ENCODE data around the gene MRPL46. TPM values are rescaled to one million over a fixed set of nuclear protein-coding genes. Genes with fewer than 3 reads are reported as not detected.

The MRPL46 gene
- total RNA-seq, 1 donor from 2014 or later = 17.4 TPM

- intact Hi-C loops (cut with DNase I) = no loop called here
- H3K4me1 ChIP-seq = no peaks in the 10 kb centered on the region
- no peak overlapping the region for H3K27ac ChIP-seq
- no peaks in the 10 kb centered on the region for H3K36me3 ChIP-seq
- H3K27me3 ChIP-seq = no peaks in the 10 kb centered on the region
- TF ChIP-seq POLR2AphosphoS5 (IDR thresholded peaks at IDR 0.05; ENCODE audit: insufficient read depth in 1 of 2, low read depth in 1 of 2) = no peak
- TF ChIP-seq CTCF (IDR thresholded peaks at IDR 0.05) = no peak
- no peak for TF ChIP-seq POLR2A (IDR thresholded peaks at IDR 0.05)
- no peak overlapping the region for H3K4me3 ChIP-seq
- no peaks in the 10 kb centered on the region for H3K9me3 ChIP-seq
- DNase-seq (ENCODE audit: extremely low spot score in 2 of 2) = no peak
These were observed 31.8 kb upstream of the MRPL46 start for GRCh38 chr15:88498996-88499395.

- H3K4me1 ChIP-seq = no peaks in the 10 kb centered on the region
- no peaks in the 10 kb centered on the region for H3K9me3 ChIP-seq
- H3K36me3 ChIP-seq = no peaks in the 10 kb centered on the region
- no peaks in the 10 kb centered on the region for H3K27me3 ChIP-seq
- no peak for TF ChIP-seq CTCF (IDR thresholded peaks at IDR 0.05)
- no peak for TF ChIP-seq POLR2A (IDR thresholded peaks at IDR 0.05)
- no peak for TF ChIP-seq POLR2AphosphoS5 (IDR thresholded peaks at IDR 0.05; ENCODE audit: insufficient read depth in 1 of 2, low read depth in 1 of 2)
- intact Hi-C loops (cut with DNase I) = no loop called here
- no peak for DNase-seq (ENCODE audit: extremely low spot score in 2 of 2)
- H3K4me3 ChIP-seq = no peak overlapping the region
- H3K27ac ChIP-seq = no peak overlapping the region
These were observed 30.0 kb upstream of the MRPL46 start for GRCh38 chr15:88497109-88497765.

DNA sequence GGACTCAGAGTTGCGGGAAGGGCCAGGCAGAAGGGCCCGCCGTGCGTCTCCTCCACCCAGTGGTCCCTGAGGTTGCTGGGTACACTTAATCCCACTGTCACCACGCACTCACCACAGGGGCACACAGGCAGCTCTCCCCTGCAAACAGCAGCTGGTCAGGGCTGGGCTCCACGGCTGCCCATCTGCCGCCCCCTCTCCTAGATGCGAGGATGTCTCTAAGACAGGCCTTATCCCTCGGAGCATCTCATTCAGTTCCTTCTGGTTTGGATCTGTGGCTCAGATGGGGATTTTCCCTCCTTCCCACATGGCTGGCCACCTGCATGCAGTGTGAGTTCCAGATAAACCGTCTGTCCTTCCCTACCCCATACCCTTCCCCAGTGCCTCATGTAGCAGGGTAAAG is 26.7 kb upstream of the MRPL46 start:
- TF ChIP-seq POLR2A (IDR thresholded peaks at IDR 0.05) (no peak), CTCF (IDR thresholded peaks at IDR 0.05) (no peak), POLR2AphosphoS5 (IDR thresholded peaks at IDR 0.05; ENCODE audit: insufficient read depth in 1 of 2, low read depth in 1 of 2) (no peak)
- Histone ChIP-seq H3K27me3 (no peaks in the 10 kb centered on the region), H3K36me3 (no peaks in the 10 kb centered on the region), H3K4me1 (no peaks in the 10 kb centered on the region), H3K27ac (no peak overlapping the region), H3K4me3 (no peak overlapping the region), H3K9me3 (no peaks in the 10 kb centered on the region)
- intact Hi-C loops (cut with DNase I) = no loop called here
- no peak for DNase-seq (ENCODE audit: extremely low spot score in 2 of 2)

- no peaks in the 10 kb centered on the region for H3K36me3 ChIP-seq
- H3K27ac ChIP-seq = no peak overlapping the region
- DNase-seq (ENCODE audit: extremely low spot score in 2 of 2) = no peak
- no peaks in the 10 kb centered on the region for H3K27me3 ChIP-seq
- H3K4me3 ChIP-seq = no peak overlapping the region
- intact Hi-C loops (cut with DNase I) = no loop called here
- no peaks in the 10 kb centered on the region for H3K9me3 ChIP-seq
- no peaks in the 10 kb centered on the region for H3K4me1 ChIP-seq
- TF ChIP-seq POLR2AphosphoS5 (IDR thresholded peaks at IDR 0.05; ENCODE audit: insufficient read depth in 1 of 2, low read depth in 1 of 2) (no peak), POLR2A (IDR thresholded peaks at IDR 0.05) (no peak), CTCF (IDR thresholded peaks at IDR 0.05) (no peak)
These were observed 24.0 kb upstream of the MRPL46 start for GRCh38 chr15:88491158-88491557.

GRCh38 chr15:88490036-88490435 is 22.8 kb upstream of the MRPL46 start:
- TF ChIP-seq CTCF (IDR thresholded peaks at IDR 0.05) (no peak), POLR2A (IDR thresholded peaks at IDR 0.05) (no peak), POLR2AphosphoS5 (IDR thresholded peaks at IDR 0.05; ENCODE audit: insufficient read depth in 1 of 2, low read depth in 1 of 2) (no peak)
- no peak for DNase-seq (ENCODE audit: extremely low spot score in 2 of 2)
- intact Hi-C loops (cut with DNase I) = no loop called here
- Histone ChIP-seq H3K27ac (no peak overlapping the region), H3K4me3 (no peak overlapping the region), H3K36me3 (no peaks in the 10 kb centered on the region), H3K27me3 (no peaks in the 10 kb centered on the region), H3K9me3 (no peaks in the 10 kb centered on the region), H3K4me1 (no peaks in the 10 kb centered on the region)
